Keratinocyte (primary cell): ENCODE data around the gene SH2B2.

Experiments
- CTCF ChIP-seq, 3 experiments: IDR thresholded peaks in 1 of 3; conservative IDR thresholded peaks in 1 of 3; optimal IDR thresholded peaks in 1 of 3; 2 replicates in 2 of 3; 3 replicates in 1 of 3; pipeline versions ENCODE3 to v1.5.1; 2011; ENCODE audit warnings: low read length in 3 of 3, mild to moderate bottlenecking in 3 of 3, moderate library complexity in 2 of 3, control low read depth in 1 of 3, inconsistent platforms in 1 of 3; ENCODE audit not compliant: insufficient read depth in 2 of 3; ENCODE audit errors: extremely low read depth in 1 of 3
- EZH2 ChIP-seq: IDR thresholded peaks from one replicate; pipeline ENCODE4 v1.6.1; 2012; ENCODE audit warnings: inconsistent platforms, mild to moderate bottlenecking, low read length, moderate library complexity

- TF ChIP-seq CTCF (optimal IDR thresholded peaks at IDR 0.05 in 1 of 3, IDR thresholded peaks at IDR 0.05 in 1 of 3, conservative IDR thresholded peaks at IDR 0.05 in 1 of 3; ENCODE audit: extremely low read depth in 1 of 3, insufficient read depth in 2 of 3, low read length in 3 of 3) (no peak), EZH2 (no peak)
Observed at GRCh38 chr7:102272917-102273748, 13.5 kb upstream of the SH2B2 start.
